SK-N-SH (cell line): ENCODE results near the gene OPCML. TPM values are rescaled to one million over a fixed set of nuclear protein-coding genes. Genes with fewer than 3 reads are reported as not detected.

Source experiments
- CTCF ChIA-PET: fragments of 300-600, 350-600 bp; formaldehyde crosslinking; extraction: SDS; loops from one replicate; lab custom pipeline; 2021; lab: Yijun Ruan, JAX
- POLR2A ChIA-PET: fragments of 350-600 bp; sonication (Branson Sonifier 250); formaldehyde crosslinking; extraction: SDS; loops from one replicate; lab custom pipeline; 2020; ENCODE audit warnings: antibody characterized with exemption, inconsistent platforms; lab: Yijun Ruan, JAX
- DNase-seq: peaks from one replicate; pipeline ENCODE4 v3.0.0; 2012
- H2AFZ ChIP-seq: fragments of 200-600 bp; sonication (generic); 2 replicates; pipeline ENCODE4 v1.8.1; 2016; ENCODE audit warnings: antibody characterized with exemption, mild to moderate bottlenecking, low read depth
- H3F3A ChIP-seq: fragments of 200-600 bp; sonication (generic); replicated peaks from 2 replicates; pipeline ENCODE3; 2016; ENCODE audit warnings: antibody characterized with exemption, mild to moderate bottlenecking; ENCODE audit not compliant: insufficient read depth
- H3K27ac ChIP-seq, 2 experiments: fragments of 200-500 bp in 1 of 2; fragments of 200-600 bp in 1 of 2; sonication (Bioruptor generic) in 1 of 2; sonication (generic), shearing (Covaris generic) in 1 of 2; 2 replicates each; pipeline versions ENCODE4 v1.5.1 to v1.6.1; 2014 to 2016; ENCODE audit warnings: low read depth in 2 of 2, inconsistent platforms in 1 of 2, low read length in 1 of 2, mild to moderate bottlenecking in 1 of 2, mixed read lengths in 1 of 2
- H3K27me3 ChIP-seq: fragments of 200-600 bp; sonication (generic), shearing (Covaris generic); 2 replicates; pipeline ENCODE4 v1.6.1; 2016; ENCODE audit warnings: mixed run types; ENCODE audit not compliant: insufficient read depth
- H3K36me3 ChIP-seq, 2 experiments: fragments of 200-500 bp in 1 of 2; fragments of 200-600 bp in 1 of 2; sonication (Bioruptor generic) in 1 of 2; sonication (generic) in 1 of 2; replicated peaks in 1 of 2; 2 replicates each; pipeline versions ENCODE3 to v1.5.1; 2014 to 2016; ENCODE audit warnings: low read length in 1 of 2, mild to moderate bottlenecking in 1 of 2; ENCODE audit not compliant: insufficient read depth in 2 of 2, control insufficient read depth in 1 of 2
- H3K4me1 ChIP-seq, 2 experiments: fragments of 200-500 bp in 1 of 2; fragments of 200-600 bp in 1 of 2; sonication (Bioruptor generic) in 1 of 2; sonication (generic), shearing (Covaris generic) in 1 of 2; 2 replicates each; pipeline versions ENCODE4 v1.5.1 to v1.6.1; 2014 to 2016; ENCODE audit warnings: low read depth in 1 of 2, low read length in 1 of 2, mixed run types in 1 of 2; ENCODE audit not compliant: insufficient read depth in 2 of 2, control insufficient read depth in 1 of 2
- H3K4me2 ChIP-seq: fragments of 200-600 bp; sonication (generic), shearing (Covaris generic); 2 replicates; pipeline ENCODE4 v1.6.1; 2017; ENCODE audit warnings: mixed run types
- H3K4me3 ChIP-seq, 2 experiments: fragments of 200-500 bp in 1 of 2; fragments of 200-600 bp in 1 of 2; sonication (Bioruptor generic) in 1 of 2; sonication (generic), shearing (Covaris generic) in 1 of 2; 2 replicates each; pipeline versions ENCODE4 v1.5.1 to v1.8.1; 2014 to 2016; ENCODE audit warnings: low read depth in 2 of 2, inconsistent platforms in 1 of 2, low read length in 1 of 2, mild to moderate bottlenecking in 1 of 2, mixed read lengths in 1 of 2, moderate library complexity in 1 of 2
- H3K79me2 ChIP-seq: fragments of 200-600 bp; sonication (generic); 2 replicates; pipeline ENCODE4 v1.8.1; 2017; ENCODE audit warnings: mild to moderate bottlenecking; ENCODE audit not compliant: insufficient read depth
- H3K9ac ChIP-seq: fragments of 200-600 bp; sonication (generic); 2 replicates; pipeline ENCODE4 v1.6.1; 2017; ENCODE audit warnings: mixed run types
- H3K9me2 ChIP-seq: fragments of 200-600 bp; sonication (generic); 2 replicates; pipeline ENCODE4 v1.6.1; 2017; ENCODE audit warnings: mixed run types
- H3K9me3 ChIP-seq: fragments of 200-600 bp; sonication (generic); 2 replicates; pipeline ENCODE4 v1.6.1; 2017; ENCODE audit warnings: mixed run types, mild to moderate bottlenecking, moderate library complexity
- H4K20me1 ChIP-seq: fragments of 200-600 bp; sonication (generic); 2 replicates; pipeline ENCODE4 v1.6.1; 2017; ENCODE audit warnings: mild to moderate bottlenecking, mixed run types; ENCODE audit not compliant: insufficient read depth
- CHD2 ChIP-seq: fragments of 150-350 bp; IDR thresholded peaks from 2 replicates; pipeline ENCODE4 v1.6.1; 2018; ENCODE audit warnings: low read length; ENCODE audit not compliant: partially characterized antibody
- CTCF ChIP-seq: fragments of 200-600 bp; sonication (generic); IDR thresholded peaks from 2 replicates; pipeline ENCODE4 v1.6.1; 2017; ENCODE audit warnings: antibody characterized with exemption, mild to moderate bottlenecking, moderate library complexity
- ELF1 ChIP-seq: IDR thresholded peaks from 2 replicates; pipeline ENCODE4 v1.4.0; 2012
- EP300 ChIP-seq, 2 experiments: IDR thresholded peaks; 2 replicates each; pipeline versions ENCODE4 v1.4.0 to v1.6.1; 2012; ENCODE audit warnings: borderline replicate concordance in 1 of 2, low read depth in 1 of 2, low read length in 1 of 2
- FOSL2 ChIP-seq: IDR thresholded peaks from 2 replicates; pipeline ENCODE4 v1.4.0; 2012; ENCODE audit warnings: low read depth, mild to moderate bottlenecking, moderate library complexity, borderline replicate concordance
- FOXJ3 ChIP-seq: sonication (generic); formaldehyde crosslinking; IDR thresholded peaks from 2 replicates; pipeline ENCODE4 v1.5.1; 2020; ENCODE audit warnings: mild to moderate bottlenecking, missing genetic modification reagents
- GABPA ChIP-seq: IDR thresholded peaks from 2 replicates; pipeline ENCODE4 v1.4.0; 2012; ENCODE audit warnings: low read depth, mild to moderate bottlenecking
- GATA2 ChIP-seq: sonication (generic); formaldehyde crosslinking; IDR thresholded peaks from 2 replicates; pipeline ENCODE4 v1.5.0; 2020; ENCODE audit warnings: mild to moderate bottlenecking, missing genetic modification reagents
- IRF3 ChIP-seq: fragments of 150-350 bp; IDR thresholded peaks from 2 replicates; pipeline ENCODE4 v1.6.1; 2016; ENCODE audit warnings: mild to moderate bottlenecking, low read depth, low read length
- MXI1 ChIP-seq: IDR thresholded peaks from 2 replicates; pipeline ENCODE4 v1.6.1; 2012; ENCODE audit warnings: mild to moderate bottlenecking, low read depth, low read length, improper control_type of control experiment
- NRF1 ChIP-seq: IDR thresholded peaks from 2 replicates; pipeline ENCODE4 v1.6.1; 2012; ENCODE audit warnings: low read depth, mild to moderate bottlenecking, low read length
- RAD21 ChIP-seq: IDR thresholded peaks from 2 replicates; pipeline ENCODE4 v1.6.1; 2012; ENCODE audit warnings: mild to moderate bottlenecking, low read length
- SMC3 ChIP-seq: IDR thresholded peaks from 2 replicates; pipeline ENCODE4 v1.6.1; 2012; ENCODE audit warnings: low read depth, low read length, improper control_type of control experiment
- TEAD4 ChIP-seq: IDR thresholded peaks from 2 replicates; pipeline ENCODE4 v1.4.0; 2012; ENCODE audit warnings: mild to moderate bottlenecking, borderline replicate concordance; ENCODE audit not compliant: insufficient read depth
- USF1 ChIP-seq: IDR thresholded peaks from 2 replicates; pipeline ENCODE4 v1.4.0; 2012; ENCODE audit warnings: low read depth, borderline replicate concordance
- ZBTB33 ChIP-seq: IDR thresholded peaks from 2 replicates; pipeline ENCODE4 v1.4.0; 2012; ENCODE audit warnings: low read depth, borderline replicate concordance
- WGBS: methylation state at CpG from one replicate; pipeline ENCODE4 v1.1.6; 2017; ENCODE audit warnings: low lambda C conversion rate; 5-methylcytosine and 5-hydroxymethylcytosine counted together
- polyA plus RNA-seq, 3 experiments: library from polyadenylated mRNA; depleted of rRNA; stranded (reverse); fragments of >200 nt; gene quantifications; 2 replicates each; pipeline ENCODE4 v1.2.3, GENCODE V29; 2012

OPCML gene
- polyA plus RNA-seq, 1 of the 3 experiments (the other 2 are of a cell fraction), result not detected

- H3K9me2 ChIP-seq, result no peaks in the 10 kb centered on the region
- H4K20me1 ChIP-seq, result no peaks in the 10 kb centered on the region
- H2AFZ ChIP-seq, result no peak overlapping the region
- H3K36me3 ChIP-seq, result no peaks in the 10 kb centered on the region
- H3K79me2 ChIP-seq, result no peaks in the 10 kb centered on the region
- no peaks in the 10 kb centered on the region for H3F3A ChIP-seq
- POLR2A ChIA-PET, result no interaction called here
- H3K27me3 ChIP-seq, result no peaks in the 10 kb centered on the region
- TF ChIP-seq MXI1 (peak; percentile 52; the same call in 1 of the 2 replicates), GABPA (no peak), FOXJ3 (no peak), TEAD4 (no peak), CTCF (peak; percentile 52), SMC3 (peak; percentile 60), GATA2 (no peak), ELF1 (no peak), CHD2 (no peak), RAD21 (peak; percentile 79), FOSL2 (no peak)
- H3K4me3 ChIP-seq, result no peak overlapping the region
- H3K9ac ChIP-seq, result no peak overlapping the region
- no peak overlapping the region for H3K27ac ChIP-seq
- H3K9me3 ChIP-seq, result no peaks in the 10 kb centered on the region
- CTCF ChIA-PET, result interaction anchor here (0.6 to 1.5 kb wide), 21 partner anchors 10 to 714 kb away, joined by 3 to 16 read pairs (median 4); no protein-coding TSS in a partner anchor
- no peaks in the 10 kb centered on the region; a peak in 1 of 4 replicates for H3K4me1 ChIP-seq
- WGBS, result 2% methylated on average over 6 of the region's 8 CpGs
- H3K4me2 ChIP-seq, result no peak overlapping the region
- DNase-seq, result peak; percentile 69
Observed at GRCh38 chr11:132402071-132402684, 1130.1 kb downstream of the OPCML start.

- ChIA-PET POLR2A (no interaction called here), CTCF (no interaction called here)
- Histone ChIP-seq H3K9me3 (no peaks in the 10 kb centered on the region), H3K36me3 (no peaks in the 10 kb centered on the region), H3K9me2 (no peaks in the 10 kb centered on the region), H3F3A (no peaks in the 10 kb centered on the region), H2AFZ (no peak overlapping the region), H3K9ac (no peak overlapping the region), H3K4me3 (no peak overlapping the region), H3K27me3 (no peaks in the 10 kb centered on the region), H3K4me1 (no peaks in the 10 kb centered on the region), H3K79me2 (no peaks in the 10 kb centered on the region), H4K20me1 (no peaks in the 10 kb centered on the region), H3K4me2 (no peak overlapping the region), H3K27ac (no peak overlapping the region)
- no peak for DNase-seq
- 57% methylated on average over 3 of the region's 4 CpGs for WGBS
- TF ChIP-seq EP300 (IDR thresholded peaks at IDR 0.05; ENCODE audit: borderline replicate concordance in 1 of 2, low read depth in 1 of 2, low read length in 1 of 2) (no peak), GATA2 (no peak), IRF3 (no peak), FOSL2 (no peak), ZBTB33 (no peak), USF1 (no peak), NRF1 (no peak)
Observed at GRCh38 chr11:132396318-132396717, 1136.0 kb downstream of the OPCML start.
